Colonic mucosa (tissue), 4 donors: ENCODE measurements around the gene CMTM1. TPM values are rescaled to one million over a fixed set of nuclear protein-coding genes. Genes with fewer than 3 reads are reported as not detected.

Experiments used
- DNase-seq: peaks from one replicate; pipeline ENCODE4 v3.0.0-alpha.2; 2020
- H3K27ac ChIP-seq: fragments of 200-600 bp; one replicate; pipeline ENCODE4 v1.8.0; 2021
- H3K27me3 ChIP-seq: fragments of 200-600 bp; one replicate; pipeline ENCODE4 v1.8.0; 2021
- H3K36me3 ChIP-seq: fragments of 200-600 bp; one replicate; pipeline ENCODE4 v1.8.0; 2021
- H3K4me1 ChIP-seq: fragments of 200-600 bp; one replicate; pipeline ENCODE4 v1.8.0; 2021; ENCODE audit warnings: mild to moderate bottlenecking
- H3K4me3 ChIP-seq: fragments of 200-600 bp; one replicate; pipeline ENCODE4 v1.8.0; 2021
- H3K9ac ChIP-seq, 2 donors: one replicate each; pipeline ENCODE4 v1.7.0; 2013; ENCODE audit warnings: control low read depth in 2 of 2, low read depth in 2 of 2, low read length in 2 of 2
- H3K9me3 ChIP-seq: fragments of 200-600 bp; one replicate; pipeline ENCODE4 v1.8.0; 2021
- CTCF ChIP-seq: fragments of 200-600 bp; IDR thresholded peaks from one replicate; pipeline ENCODE4 v1.8.0; 2022; ENCODE audit warnings: antibody characterized with exemption, mild to moderate bottlenecking
- intact Hi-C: fragments of 100-400 bp; cut with DNase I; formaldehyde crosslinking; loops from one replicate; pipeline ENCODE4 v1.14.1; 2022
- total RNA-seq, 2 donors: library from RNA; stranded (reverse); fragmentation: NEBNext Ultra II Directional in 1 of 2; extraction: Animal tissue kit (Norgen Biotek cat#: 25700) in 1 of 2; gene quantifications; one replicate each; pipeline ENCODE4 v1.2.1, GENCODE V29; 2021
- donor health status: healthy.
- donor health status: DM: no; HTN: no; CAD: no.
- donor health status: DM: no; HTN: no; CAD: no.

Gene CMTM1
- total RNA-seq, 2 donors from 2014 or later: 5.1 to 9.4 TPM

- intact Hi-C loops: no loop called here
- Histone ChIP-seq H3K36me3 (no peaks in the 10 kb centered on the region), H3K9ac (no peak overlapping the region), H3K4me1 (no peaks in the 10 kb centered on the region), H3K27me3 (no peaks in the 10 kb centered on the region), H3K27ac (no peak overlapping the region), H3K9me3 (no peaks in the 10 kb centered on the region), H3K4me3 (no peak overlapping the region)
- no peak for DNase-seq
- TF ChIP-seq CTCF: no peak
Observed at GRCh38 chr16:66568355-66568754, 2.1 kb downstream of the CMTM1 start.

GRCh38 chr16:66569131-66569530 lies 2.9 kb downstream of the CMTM1 start:
- H3K27ac ChIP-seq: no peak overlapping the region
- DNase-seq: no peak
- H3K36me3 ChIP-seq: no peaks in the 10 kb centered on the region
- H3K9ac ChIP-seq: no peak overlapping the region
- H3K9me3 ChIP-seq: no peaks in the 10 kb centered on the region
- no peaks in the 10 kb centered on the region for H3K27me3 ChIP-seq
- no peaks in the 10 kb centered on the region for H3K4me1 ChIP-seq
- no peak for TF ChIP-seq CTCF
- intact Hi-C loops: no loop called here
- no peak overlapping the region for H3K4me3 ChIP-seq

GRCh38 chr16:66569827-66570405 lies 3.7 kb downstream of the CMTM1 start:
- no peak overlapping the region for H3K27ac ChIP-seq
- no peak for DNase-seq

GRCh38 chr16:66572356-66572755 lies 6.1 kb downstream of the CMTM1 start:
- DNase-seq: no peak
- intact Hi-C loops: no loop called here
- Histone ChIP-seq H3K4me1 (no peaks in the 10 kb centered on the region), H3K9me3 (no peaks in the 10 kb centered on the region), H3K9ac (no peak overlapping the region), H3K4me3 (no peak overlapping the region), H3K27me3 (no peaks in the 10 kb centered on the region), H3K36me3 (no peaks in the 10 kb centered on the region), H3K27ac (no peak overlapping the region)
- TF ChIP-seq CTCF: no peak

More at GRCh38 chr16:66569827-66570405, 3.7 kb downstream of the CMTM1 start:
- Histone ChIP-seq H3K27me3 (no peaks in the 10 kb centered on the region), H3K9ac (no peak overlapping the region), H3K4me3 (no peak overlapping the region), H3K36me3 (no peaks in the 10 kb centered on the region), H3K9me3 (no peaks in the 10 kb centered on the region), H3K4me1 (no peaks in the 10 kb centered on the region)
- no peak for TF ChIP-seq CTCF
- intact Hi-C loops: no loop called here

- Histone ChIP-seq H3K9ac (no peak overlapping the region), H3K27me3 (peaks cover 3% of the 10 kb centered on the region), H3K4me3 (no peak overlapping the region), H3K9me3 (no peaks in the 10 kb centered on the region), H3K27ac (no peak overlapping the region), H3K4me1 (peaks cover 4% of the 10 kb centered on the region), H3K36me3 (no peaks in the 10 kb centered on the region)
- no peak for TF ChIP-seq CTCF
- no peak for DNase-seq
- intact Hi-C loops: no loop called here
Observed at GRCh38 chr16:66574081-66574480, 7.8 kb downstream of the CMTM1 start.
